Inflammatory macrophage treated with lipopolysaccharide for 1 hour (primary cell): ENCODE data around the gene TSPAN9.

Experiments used
- DNase-seq, 2 donors: peaks; one replicate each; pipeline ENCODE4 v3.0.0-alpha.2; 2020 to 2022

Gene TSPAN9

DNA sequence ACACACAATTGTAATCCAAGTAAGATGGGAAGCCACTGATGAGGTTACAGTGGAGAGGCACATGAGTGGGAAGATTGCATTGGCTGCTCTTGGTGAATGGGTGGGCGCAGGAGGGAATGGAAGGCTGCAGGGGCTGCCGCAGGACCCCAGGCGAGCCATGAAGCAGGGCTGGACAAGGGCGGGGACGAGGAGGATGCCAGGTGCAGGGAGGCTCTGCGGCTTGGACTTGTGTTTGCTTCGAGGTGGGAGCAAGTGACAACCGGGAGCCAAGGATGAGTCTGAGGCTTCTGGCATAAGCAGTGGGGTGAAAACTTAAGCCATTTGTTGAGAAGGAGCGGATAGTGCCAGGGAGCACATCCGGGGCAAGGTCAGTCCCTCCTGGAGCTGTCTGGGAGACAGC lies 115.0 kb downstream of the TSPAN9 start:
- no peak for DNase-seq

DNA sequence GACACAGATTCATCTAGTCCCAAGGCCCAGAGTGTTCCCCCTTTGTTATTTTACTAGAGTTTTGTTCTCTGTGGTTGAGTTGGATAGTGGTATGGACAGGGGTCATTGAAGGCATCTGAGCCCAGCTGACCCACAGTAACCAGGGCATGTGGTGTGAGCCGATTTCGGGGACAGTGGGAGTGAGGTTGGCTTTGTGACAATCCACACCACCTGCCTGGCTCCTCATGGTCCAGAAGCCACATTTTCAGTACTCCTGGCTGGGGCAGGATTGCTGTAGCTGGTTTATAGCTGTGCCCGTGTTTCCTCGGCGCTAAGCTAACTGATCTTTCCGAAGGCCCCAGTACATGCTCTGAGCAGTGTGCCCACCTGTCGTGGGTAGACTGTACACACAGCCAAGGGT lies 116.0 kb downstream of the TSPAN9 start:
- no peak for DNase-seq

DNA sequence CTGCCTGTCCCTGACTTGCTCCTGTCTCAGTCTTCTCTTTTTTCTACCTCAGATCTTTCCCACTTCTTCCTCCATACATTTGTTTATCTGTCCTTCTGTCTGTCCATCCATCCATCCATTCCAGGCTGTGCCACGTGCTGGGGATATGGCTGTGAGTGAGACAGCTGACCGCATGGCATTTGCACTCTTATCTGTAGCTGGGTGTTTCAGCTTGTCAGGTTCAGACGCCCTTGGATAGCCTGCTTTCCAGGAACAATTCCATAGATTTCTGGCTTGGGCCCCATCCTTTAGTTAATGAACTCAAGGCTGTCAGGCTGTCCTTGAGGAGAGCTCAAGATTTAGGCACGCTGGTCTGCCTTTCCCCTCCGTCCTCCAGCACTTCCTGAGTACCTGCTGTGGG lies 116.6 kb downstream of the TSPAN9 start:
- DNase-seq: no peak

DNA sequence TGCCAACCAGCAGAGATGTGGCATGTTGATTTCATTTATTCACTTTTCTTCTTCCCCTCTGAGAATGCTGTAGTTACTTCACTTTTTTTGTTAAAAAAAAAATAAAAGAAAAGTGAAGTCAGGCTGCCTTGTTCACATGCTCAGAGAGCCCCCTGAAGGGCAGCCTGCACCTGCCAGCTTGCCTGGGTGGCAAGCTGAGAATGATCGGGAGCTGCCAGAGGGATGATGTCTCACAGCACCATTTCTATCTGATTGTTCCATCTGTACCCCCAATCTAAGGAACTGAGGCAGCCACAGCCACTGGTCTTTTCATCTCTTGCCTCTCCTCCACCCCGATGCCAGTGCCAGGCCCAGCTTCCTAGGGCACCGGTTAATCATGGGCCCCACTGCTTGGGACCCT lies 118.2 kb downstream of the TSPAN9 start:
- no peak for DNase-seq

DNA sequence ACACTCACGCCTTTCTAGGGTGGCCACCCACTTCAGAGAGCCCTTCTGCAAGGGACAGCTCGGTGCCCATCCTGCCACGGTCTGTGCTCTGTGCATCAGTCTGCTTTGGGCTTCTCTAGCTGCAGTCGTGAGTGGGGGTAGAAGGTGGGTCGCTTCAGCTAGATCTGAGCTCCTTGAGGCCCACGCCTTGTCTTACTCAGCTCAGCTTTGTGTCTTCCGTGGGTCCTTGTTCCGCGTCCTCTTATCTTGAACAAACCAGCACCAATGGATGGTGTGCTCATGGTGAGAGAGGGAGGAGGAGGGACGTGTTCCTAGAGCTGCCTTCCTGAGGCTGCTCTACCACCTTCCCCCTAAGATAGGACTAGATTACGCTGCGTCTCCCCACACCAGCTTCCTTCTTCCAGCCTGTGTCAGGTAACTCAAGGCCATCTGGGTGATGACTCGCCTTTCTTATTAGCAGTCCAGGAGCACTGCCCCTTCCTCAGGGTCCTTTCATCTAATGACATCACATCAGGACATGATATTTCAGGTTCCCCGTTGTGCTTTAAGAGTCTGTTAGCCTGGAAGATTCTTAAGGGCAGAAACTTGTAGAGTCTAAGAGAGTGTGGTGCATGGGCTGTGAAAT lies 118.8 kb downstream of the TSPAN9 start:
- no peak for DNase-seq

DNA sequence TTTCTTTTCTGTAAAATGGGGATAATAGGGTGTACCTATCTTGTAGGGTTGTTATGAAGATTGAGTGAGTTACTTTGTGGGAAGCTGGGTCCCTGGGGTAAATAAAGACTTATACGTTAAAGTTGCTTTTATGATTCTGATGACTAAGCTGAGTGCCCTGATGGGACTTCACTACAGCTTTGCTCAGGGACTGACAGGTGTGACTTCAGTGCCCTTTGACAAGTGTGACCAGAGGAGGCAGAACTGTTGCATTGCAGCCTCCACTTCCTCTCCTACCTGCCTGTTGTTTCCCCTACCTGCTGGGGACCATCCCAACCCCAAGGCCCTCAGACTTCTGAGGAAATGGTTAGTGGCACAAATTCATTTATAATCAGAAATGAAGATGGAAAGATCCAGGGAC lies 119.3 kb downstream of the TSPAN9 start:
- DNase-seq: no peak

DNA sequence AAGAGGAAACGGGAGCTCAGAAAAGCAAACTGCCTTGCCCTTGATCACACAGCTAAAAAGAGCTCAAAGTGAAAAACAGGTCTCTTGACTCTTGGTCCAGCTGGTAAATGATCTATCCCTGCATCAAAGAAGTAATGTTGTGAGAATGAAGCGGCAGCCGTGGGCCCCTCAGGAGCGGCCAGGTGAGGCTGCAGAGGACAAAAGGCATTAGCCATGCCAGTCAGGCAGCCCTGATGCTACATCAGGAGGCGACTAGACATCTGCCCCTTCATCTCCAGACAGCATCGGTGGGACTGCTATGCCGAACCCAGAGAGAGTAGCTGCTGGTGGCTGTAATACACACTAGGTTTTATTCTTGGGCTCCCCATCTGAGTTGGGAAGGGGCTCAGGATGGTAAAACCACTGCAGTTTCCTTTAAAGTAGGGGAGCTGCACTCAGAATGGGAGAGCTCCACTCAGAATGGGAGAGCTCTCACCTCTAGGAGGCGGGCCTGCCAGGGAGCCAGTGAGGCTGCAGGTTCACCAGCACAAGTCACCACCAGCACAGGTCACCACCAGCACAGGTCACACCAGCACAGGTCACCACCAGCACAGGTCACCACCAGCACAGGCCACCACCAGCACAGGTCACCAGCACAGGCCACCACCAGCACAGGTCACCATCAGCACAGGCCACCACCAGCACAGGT lies 120.1 kb downstream of the TSPAN9 start:
- DNase-seq: no peak

DNA sequence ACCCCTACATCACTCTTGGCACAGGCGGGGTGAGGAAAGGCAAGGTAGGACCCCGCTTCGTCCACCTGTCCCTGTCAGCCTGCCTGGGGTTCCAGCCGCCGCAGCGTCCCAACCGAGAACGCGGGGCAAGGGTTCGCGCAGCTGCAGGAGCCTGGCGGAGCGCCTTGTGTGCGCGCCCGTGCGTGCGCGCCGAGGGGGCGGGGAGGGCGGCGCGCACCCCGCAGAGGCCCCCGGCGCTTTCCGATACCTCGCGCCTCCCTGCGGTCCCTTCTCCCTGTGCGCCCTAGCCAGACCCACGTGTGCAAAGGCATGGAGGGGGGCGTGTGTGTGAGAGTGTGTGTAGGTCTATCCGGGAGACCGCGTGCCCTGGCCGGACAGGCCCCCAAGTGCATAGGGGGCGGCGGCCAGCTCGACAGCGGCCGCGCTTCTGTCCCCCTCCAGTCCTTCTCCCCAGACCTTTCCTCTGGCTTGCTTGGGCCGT lies 122.4 kb downstream of the TSPAN9 start:
- no peak for DNase-seq

DNA sequence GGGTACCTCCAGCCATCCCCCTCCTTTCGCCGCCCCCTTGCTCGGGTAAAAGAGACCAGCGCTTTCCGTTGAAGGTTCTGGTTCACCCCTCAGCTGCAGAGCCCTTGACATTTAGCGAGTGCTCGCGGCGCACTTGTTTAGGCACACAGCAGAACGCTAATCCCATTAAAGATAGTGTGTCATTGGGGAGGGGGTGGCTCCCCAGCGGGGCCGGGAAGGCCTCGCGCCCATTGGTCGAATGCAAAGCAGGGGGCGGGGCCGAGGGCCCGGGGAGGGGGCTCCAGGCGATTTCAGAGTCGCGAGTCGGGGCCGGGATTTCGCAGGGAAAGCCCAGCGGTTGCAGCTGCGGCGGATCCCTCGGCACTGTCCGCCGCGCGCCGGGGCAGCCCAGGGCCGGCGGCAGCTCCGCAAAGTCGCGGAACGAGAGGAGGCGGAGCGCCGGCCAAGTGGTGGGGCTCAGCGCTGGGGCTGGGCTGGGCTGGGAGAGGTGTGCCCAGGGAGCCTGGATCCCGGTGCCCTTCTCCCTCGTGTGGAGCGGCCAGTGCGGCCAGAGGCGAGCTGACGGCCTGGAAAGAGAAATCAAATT lies 122.9 kb downstream of the TSPAN9 start:
- no peak for DNase-seq

DNA sequence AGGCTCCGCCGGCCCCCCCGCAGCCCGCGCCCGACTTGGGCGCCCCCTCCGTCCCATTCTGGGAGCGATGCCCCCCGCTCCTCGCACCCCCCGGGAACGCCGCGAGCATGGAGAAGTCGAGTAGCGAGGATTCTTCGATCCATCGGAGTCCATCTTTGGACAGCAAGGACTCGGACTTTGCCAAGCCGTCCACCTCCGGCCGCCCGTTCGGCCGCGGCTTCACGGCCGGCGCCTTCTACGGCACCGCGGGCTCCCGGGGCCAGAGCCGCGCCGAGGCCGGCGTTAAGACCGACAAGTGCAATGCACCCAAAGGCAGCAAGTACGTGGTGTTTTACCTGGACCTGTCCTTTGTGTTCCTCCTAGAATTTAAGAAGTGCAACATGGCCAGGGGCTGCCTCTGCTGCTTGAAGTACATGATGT lies 123.6 kb downstream of the TSPAN9 start:
- DNase-seq: no peak

DNA sequence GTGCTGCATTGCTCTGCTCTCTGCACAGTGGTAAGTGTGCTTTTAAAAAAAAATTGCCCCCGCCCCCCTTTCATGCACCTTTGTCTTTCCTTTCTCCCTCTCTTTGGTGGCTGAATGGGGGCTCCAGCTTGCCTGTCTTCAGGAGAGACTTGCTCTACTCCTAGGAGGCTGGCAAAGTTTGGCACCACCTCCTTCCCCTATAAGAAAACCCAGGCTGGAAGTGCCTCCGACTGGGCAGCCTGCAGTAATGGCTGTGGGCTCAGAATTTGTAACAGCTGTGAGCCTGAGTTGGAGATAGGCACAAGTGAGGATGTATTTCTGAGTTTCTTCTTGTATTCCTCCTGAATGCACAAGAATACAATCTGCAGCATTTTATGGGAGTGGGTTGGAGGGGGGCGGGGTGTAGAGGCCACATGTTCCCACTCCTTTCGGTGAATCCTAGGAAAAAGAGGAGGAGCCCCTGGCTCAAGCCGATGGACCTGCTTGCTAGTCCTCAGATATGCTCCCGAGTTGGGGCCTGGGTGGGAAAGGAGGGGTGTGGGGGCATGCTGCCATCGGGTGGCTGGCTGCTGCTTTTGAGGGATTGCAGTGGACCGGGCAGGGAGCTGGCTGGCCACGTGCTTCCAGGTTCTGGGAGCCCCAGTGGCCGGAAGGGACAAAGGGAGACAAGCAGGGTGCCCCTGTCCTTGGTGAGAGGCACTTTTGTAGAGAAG lies 124.3 kb downstream of the TSPAN9 start:
- DNase-seq: no peak

DNA sequence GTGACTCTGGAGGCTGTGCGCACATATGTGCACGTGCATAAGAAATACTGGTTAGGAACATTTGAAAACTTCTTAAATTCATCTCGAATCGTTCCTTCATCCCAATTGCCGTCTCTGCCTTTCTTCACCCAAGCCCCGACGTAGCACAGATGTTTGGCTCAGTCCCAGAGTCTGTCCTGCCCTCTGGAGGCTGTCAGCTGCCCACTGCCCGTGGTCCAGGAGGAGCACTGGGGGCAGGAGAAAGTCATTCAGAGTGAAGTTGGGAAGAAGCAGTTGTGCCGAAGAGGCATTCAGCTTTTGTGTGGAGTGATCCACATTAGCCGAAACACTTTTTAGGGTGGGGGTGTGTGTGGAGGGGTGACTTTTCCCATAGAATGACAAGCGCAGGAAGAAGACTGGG lies 124.9 kb downstream of the TSPAN9 start:
- DNase-seq: no peak

DNA sequence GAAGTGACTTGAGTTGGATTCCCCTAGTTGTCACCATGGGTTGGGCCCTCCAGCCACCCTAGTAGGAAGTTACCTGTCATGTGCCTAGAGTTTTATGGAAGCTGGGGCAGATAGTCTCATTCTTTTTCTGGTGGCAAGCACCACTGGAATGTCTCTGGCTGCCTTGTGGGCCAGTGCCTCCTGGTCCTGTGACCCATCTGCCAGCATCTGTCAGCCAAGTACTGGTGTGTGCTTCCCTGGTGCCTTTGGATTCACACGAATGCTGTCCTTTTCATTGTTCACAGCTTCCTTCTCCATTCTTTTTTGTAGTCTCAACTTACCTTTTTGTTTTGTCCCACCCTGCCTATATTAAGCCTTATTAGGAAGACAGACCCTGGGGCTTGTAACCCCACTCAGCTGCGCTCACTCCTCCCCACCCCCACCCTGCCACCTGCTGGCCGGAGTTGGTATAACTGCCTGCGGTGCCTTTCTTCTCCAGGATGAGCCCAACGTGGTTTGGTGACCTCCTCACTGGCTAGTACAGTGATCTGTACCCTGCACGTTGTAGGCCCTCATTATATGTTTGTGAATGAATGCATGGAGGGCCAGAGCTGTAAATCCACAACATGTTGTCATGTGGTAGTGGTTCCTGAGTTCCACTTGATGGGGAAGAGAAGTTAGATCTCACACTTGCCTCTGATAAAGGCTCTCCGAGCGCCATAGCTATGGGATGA lies 125.7 kb downstream of the TSPAN9 start:
- peak in 1 of 2 donors; percentile 68 for DNase-seq

DNA sequence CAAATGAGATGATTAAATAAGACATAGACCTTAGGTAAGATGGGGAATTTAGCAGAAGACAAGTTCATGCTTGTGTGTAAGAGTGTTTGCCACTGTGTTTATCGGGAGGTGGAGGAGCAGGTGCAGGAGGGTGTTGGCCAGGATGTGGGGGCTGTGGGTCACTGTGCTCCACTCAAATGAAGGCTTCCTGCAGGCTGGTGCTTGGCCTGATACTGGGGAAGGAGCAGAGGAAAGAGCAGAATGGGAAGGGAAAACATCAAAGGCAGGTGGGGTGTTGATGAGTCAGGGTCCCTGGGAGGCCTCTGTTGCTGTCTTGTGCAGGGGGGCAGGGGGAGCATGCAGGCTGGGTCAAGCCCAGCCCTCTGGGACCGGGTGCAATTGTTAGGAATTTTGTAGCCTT lies 126.5 kb downstream of the TSPAN9 start:
- no peak for DNase-seq

DNA sequence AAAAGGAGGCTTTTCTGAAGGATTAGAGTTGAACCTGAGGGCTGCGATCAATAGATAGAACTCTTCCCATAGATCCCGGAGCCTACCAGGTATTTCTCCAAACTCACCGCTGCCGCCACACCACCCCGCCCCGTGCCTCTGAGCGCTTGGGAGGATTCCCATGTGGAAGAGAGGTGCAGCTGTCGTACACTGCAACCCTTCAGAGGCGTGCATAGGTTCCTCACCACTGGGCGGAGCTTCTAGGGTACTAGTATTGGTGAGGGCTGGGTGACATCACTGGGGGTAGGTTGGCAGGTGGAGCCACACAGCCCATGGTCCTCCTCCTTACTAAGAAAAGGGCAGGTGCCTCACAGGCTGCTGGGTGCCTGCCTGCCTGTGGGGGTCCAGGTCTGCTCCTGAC lies 127.0 kb downstream of the TSPAN9 start:
- DNase-seq: no peak

DNA sequence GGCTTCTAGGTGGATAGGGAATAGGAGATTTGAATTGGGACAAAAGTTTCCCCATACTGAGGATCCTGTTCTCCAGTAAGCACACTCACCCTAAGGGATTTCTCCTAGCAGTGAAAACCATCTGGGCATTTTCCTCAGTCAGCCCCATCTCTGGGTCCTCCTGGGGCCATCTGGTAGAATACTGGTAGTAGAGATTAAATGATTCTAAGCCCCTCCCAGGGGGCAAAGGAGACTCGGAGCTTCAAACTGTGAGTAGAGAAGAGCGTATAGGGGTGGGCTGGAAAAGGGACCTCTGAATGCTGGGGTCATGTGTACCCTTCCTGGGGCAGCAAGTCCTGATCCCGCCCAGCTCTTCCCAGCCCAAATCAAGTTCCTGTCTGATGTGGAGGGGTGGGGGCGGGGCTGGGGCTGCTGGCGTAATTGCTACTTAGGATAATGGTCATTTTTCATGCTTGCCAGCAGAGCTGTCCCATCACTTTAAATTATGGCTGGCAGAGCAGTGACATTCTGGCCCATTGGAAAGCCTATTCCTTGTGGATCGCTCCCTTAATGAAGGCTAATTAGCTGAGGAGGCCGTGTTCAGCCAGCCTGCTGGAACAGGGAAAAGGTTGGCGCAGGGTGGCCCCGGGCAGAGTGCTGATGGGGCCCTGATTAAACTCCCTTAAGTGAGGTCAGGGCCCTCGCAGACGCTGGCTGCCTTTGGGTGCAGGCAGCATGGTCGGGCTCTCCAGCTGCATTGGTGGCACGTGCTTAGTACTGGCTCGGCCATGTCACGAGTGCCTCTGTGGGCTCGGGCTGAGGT lies 127.8 kb downstream of the TSPAN9 start:
- DNase-seq: no peak

DNA sequence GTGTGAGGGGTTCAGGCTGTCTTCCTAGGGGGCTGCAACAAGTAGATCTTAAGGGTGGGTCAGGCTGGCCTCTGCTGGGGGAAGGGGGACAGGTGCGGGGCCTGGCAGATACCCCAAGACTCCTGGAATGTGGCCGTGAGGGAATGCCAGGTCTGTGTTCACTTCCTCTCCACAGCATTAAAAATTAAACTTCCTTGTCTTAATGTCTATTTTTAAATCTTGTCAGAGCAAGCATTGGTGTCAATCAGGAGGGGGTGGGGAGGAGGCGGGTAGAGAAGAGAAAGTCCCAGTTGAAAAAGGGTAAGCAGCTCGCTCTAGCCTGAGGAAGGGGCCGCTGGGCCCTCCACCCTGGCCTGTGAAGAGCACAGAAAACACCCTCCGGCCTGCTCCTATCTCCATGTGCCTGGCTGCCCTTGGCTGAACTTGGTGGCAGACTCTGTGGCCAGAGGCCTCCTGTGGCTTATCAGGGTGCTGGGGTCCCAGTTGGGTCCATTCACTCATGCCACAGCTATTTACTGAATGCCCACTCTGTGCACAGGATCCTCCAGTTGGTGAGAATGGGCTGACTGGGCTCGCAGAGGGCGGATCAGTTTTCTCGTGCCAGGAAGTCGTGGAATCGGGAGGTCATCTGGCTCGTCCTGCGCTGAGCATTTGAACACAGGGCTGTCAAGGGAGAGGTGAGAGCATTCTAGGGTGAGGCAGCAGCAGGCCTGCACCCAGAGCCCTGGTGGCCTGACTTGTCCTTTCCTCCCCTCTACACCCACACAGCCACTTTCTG lies 128.8 kb downstream of the TSPAN9 start:
- no peak for DNase-seq

DNA sequence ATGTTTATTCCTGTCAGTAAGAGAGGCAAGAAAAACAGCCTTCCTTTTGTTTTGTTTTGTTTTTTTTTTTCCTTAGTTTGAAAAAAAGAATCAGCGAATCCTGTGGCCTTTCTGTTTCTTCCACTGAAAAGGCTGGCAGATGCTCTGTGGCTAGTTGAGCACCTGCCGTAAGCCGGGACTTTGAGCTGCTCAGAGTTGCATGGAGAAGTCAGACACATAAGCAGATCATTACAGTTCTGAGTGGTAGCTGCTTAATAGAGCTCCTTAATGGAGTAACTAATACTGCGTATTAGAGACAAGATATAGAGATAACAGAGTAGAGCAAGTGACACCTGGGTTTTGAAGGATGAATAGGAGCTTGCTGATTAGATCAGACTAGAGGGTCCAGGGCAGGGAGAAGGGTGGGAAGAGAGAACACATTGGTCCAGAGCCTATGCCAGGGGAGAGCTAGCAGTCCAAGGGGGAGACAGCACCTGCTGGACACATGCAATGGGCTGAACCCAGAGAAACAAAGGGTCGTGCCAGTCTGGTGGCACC lies 129.4 kb downstream of the TSPAN9 start:
- no peak for DNase-seq

DNA sequence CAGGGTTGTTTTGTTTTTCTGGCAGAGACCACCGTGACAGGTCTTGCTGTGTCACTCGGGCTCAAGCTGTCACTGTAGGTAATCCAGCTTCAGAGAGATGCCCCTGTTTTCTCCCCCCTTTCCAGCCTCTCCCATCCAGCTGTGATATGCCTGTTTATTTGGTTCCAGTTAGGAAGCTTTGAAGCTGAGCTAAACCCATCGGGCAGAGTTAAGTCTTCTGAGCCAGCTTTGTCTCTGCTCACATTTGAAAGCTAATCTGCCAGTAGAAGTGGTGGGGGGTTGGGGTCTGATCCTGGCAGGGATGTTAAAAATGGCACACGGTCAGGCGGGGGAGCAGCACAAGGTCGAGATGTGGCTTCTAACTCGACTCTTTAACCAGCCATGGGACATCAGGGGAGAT lies 130.0 kb downstream of the TSPAN9 start:
- no peak for DNase-seq

DNA sequence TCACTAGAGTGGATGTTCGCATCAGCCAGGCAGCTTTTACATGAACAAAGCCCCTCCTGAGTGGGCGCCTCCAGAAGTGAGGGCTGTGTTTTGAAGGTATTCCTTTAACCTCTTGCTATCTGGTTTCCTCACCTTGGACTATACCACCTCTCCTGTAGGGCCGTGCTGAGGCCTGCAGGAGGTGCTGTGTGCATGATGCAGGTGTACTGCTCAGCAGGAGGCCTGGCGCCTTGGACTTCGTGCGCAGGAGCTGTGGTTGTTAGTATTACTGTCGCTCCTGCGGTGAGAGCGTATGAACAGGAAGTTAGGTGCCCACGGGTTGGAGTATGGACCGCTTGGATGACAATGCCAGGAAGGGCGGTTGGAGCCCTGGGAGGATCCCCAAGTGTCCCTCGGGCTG lies 130.7 kb downstream of the TSPAN9 start:
- DNase-seq: no peak

DNA sequence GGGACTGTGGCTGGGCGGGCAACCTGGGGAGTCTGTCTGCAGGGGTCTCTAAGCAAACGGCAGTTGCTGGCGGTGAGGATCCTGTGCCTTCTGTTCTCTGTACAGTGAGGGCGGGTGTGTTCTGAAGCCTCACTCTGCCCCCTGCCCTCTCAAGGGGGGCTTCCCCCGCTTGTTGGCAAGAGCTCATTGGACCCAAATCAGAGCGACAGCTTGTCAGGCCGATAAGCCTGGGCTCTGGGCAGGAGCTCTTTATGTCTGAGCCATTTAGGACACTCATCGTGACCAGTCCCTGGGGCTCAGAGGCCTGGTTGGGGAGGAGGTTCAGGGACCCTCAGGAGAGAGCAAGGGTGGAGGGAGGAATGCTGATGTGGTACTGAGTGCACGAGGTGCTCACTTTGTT lies 136.0 kb downstream of the TSPAN9 start:
- DNase-seq: no peak
